IMR-90 (cell line): ENCODE results near the gene TIMM44. TPM values are rescaled to one million over a fixed set of nuclear protein-coding genes. Genes with fewer than 3 reads are reported as not detected.

Experiments
- ATAC-seq: fragments of 200-7000 bp; cut with Tn5 transposase; 2 replicates; pipeline ENCODE4 v1.9.1; 2020; ENCODE audit warnings: low read depth, mild to moderate bottlenecking, moderate library complexity
- BruUV-seq: library from RNA; stranded (reverse); fragments of 400-500 nt; replicated peaks from 2 replicates; lab custom pipeline; 2021; lab: Mats Ljungman, UMichigan
- CTCF ChIA-PET: fragments of 300-600 bp; formaldehyde crosslinking; extraction: SDS; loops from one replicate; lab custom pipeline; 2021; ENCODE audit warnings: antibody characterized with exemption; lab: Yijun Ruan, JAX
- POLR2A ChIA-PET: fragments of 300-600 bp; sonication (Branson Sonifier 250); formaldehyde crosslinking; loops from one replicate; lab custom pipeline; 2022; ENCODE audit warnings: antibody characterized with exemption; ENCODE audit not compliant: unreplicated experiment; lab: Charles Lee
- DNase-seq: peaks from one replicate; pipeline ENCODE4 v3.0.0; 2013
- H2AFZ ChIP-seq: replicated peaks from 2 replicates; pipeline ENCODE3; 2013; ENCODE audit warnings: low read length, mild to moderate bottlenecking; ENCODE audit not compliant: poor library complexity
- H2AK5ac ChIP-seq: 2 replicates; pipeline ENCODE4 v1.6.1; 2013; ENCODE audit warnings: low read depth, low read length, inconsistent platforms
- H2AK9ac ChIP-seq: replicated peaks from 2 replicates; pipeline ENCODE3; 2013; ENCODE audit warnings: mild to moderate bottlenecking, low read depth, low read length, moderate library complexity; ENCODE audit not compliant: poor library complexity
- H2BK120ac ChIP-seq: 2 replicates; pipeline ENCODE4 v1.6.1; 2013; ENCODE audit warnings: low read depth, low read length, inconsistent platforms
- H2BK15ac ChIP-seq: 3 replicates; pipeline ENCODE4 v1.6.1; 2013; ENCODE audit warnings: low read depth, low read length, inconsistent platforms
- H2BK20ac ChIP-seq: 2 replicates; pipeline ENCODE4 v1.6.1; 2013; ENCODE audit warnings: low read depth, mild to moderate bottlenecking, inconsistent platforms, low read length, moderate library complexity
- H2BK5ac ChIP-seq: 2 replicates; pipeline ENCODE4 v1.6.1; 2013; ENCODE audit warnings: mild to moderate bottlenecking, low read depth, low read length, inconsistent platforms; ENCODE audit not compliant: poor library complexity, severe bottlenecking
- H3K14ac ChIP-seq: replicated peaks from 2 replicates; pipeline ENCODE4 v1.6.1; 2013; ENCODE audit warnings: low read depth, low read length, inconsistent platforms
- H3K18ac ChIP-seq: 2 replicates; pipeline ENCODE4 v1.6.1; 2013; ENCODE audit warnings: low read depth, low read length, control low read depth
- H3K23ac ChIP-seq: 2 replicates; pipeline ENCODE4 v1.6.1; 2013; ENCODE audit warnings: low read depth, low read length, inconsistent platforms
- H3K27ac ChIP-seq: 2 replicates; pipeline ENCODE4 v1.5.1; 2013; ENCODE audit warnings: mild to moderate bottlenecking, control low read depth, low read length; ENCODE audit not compliant: insufficient read depth
- H3K27me3 ChIP-seq: 2 replicates; pipeline ENCODE4 v1.6.1; 2013; ENCODE audit warnings: low read length; ENCODE audit not compliant: control insufficient read depth, insufficient read depth
- H3K36me3 ChIP-seq: 2 replicates; pipeline ENCODE4 v1.6.1; 2013; ENCODE audit warnings: low read length, mixed read lengths; ENCODE audit not compliant: control insufficient read depth, insufficient read depth
- H3K4ac ChIP-seq: 2 replicates; pipeline ENCODE4 v1.6.1; 2013; ENCODE audit warnings: low read depth, low read length, inconsistent platforms
- H3K4me1 ChIP-seq: 2 replicates; pipeline ENCODE4 v1.6.1; 2013; ENCODE audit warnings: low read length, mixed read lengths; ENCODE audit not compliant: control insufficient read depth, insufficient read depth
- H3K4me2 ChIP-seq: 2 replicates; pipeline ENCODE4 v1.6.1; 2013; ENCODE audit warnings: low read depth, mild to moderate bottlenecking, control low read depth, low read length, moderate library complexity
- H3K4me3 ChIP-seq: 2 replicates; pipeline ENCODE4 v1.5.1; 2013; ENCODE audit warnings: low read depth, mild to moderate bottlenecking, control low read depth, low read length, moderate library complexity; ENCODE audit not compliant: insufficient read depth
- H3K56ac ChIP-seq: 2 replicates; pipeline ENCODE4 v1.6.1; 2013; ENCODE audit warnings: low read length, inconsistent platforms; ENCODE audit not compliant: insufficient read depth; ENCODE audit errors: extremely low read depth
- H3K79me1 ChIP-seq, 2 experiments: 2 replicates each; pipeline ENCODE4 v1.6.1; 2013; ENCODE audit warnings: low read length in 2 of 2, inconsistent platforms in 1 of 2, low read depth in 1 of 2
- H3K9ac ChIP-seq: 2 replicates; pipeline ENCODE4 v1.6.1; 2013; ENCODE audit warnings: low read depth, low read length, control low read depth
- H3K9me1 ChIP-seq: 2 replicates; pipeline ENCODE4 v1.6.1; 2013; ENCODE audit warnings: low read length, inconsistent platforms; ENCODE audit not compliant: insufficient read depth
- H3K9me3 ChIP-seq: 2 replicates; pipeline ENCODE4 v1.6.1; 2013; ENCODE audit warnings: low read length; ENCODE audit not compliant: control insufficient read depth, insufficient read depth
- H4K20me1 ChIP-seq: 2 replicates; pipeline ENCODE4 v1.6.1; 2013; ENCODE audit warnings: low read length, inconsistent platforms; ENCODE audit not compliant: insufficient read depth
- H4K5ac ChIP-seq: 2 replicates; pipeline ENCODE4 v1.6.1; 2013; ENCODE audit warnings: mild to moderate bottlenecking, low read depth, low read length, control low read depth
- H4K8ac ChIP-seq, 2 experiments: 2 replicates each; pipeline ENCODE4 v1.6.1; 2013; ENCODE audit warnings: low read depth in 2 of 2, low read length in 2 of 2, control low read depth in 1 of 2, inconsistent platforms in 1 of 2
- H4K91ac ChIP-seq: 2 replicates; pipeline ENCODE4 v1.6.1; 2013; ENCODE audit warnings: low read depth, low read length, inconsistent platforms; ENCODE audit not compliant: insufficient read depth
- CEBPB ChIP-seq: IDR thresholded peaks from 2 replicates; pipeline ENCODE4 v1.6.1; 2012; ENCODE audit warnings: low read depth, low read length, improper control_type of control experiment
- CHD1 ChIP-seq: IDR thresholded peaks from 2 replicates; pipeline ENCODE4 v1.6.1; 2012; ENCODE audit warnings: low read depth, low read length, improper control_type of control experiment
- MAFK ChIP-seq: IDR thresholded peaks from 2 replicates; pipeline ENCODE4 v1.6.1; 2012; ENCODE audit warnings: low read depth, low read length, improper control_type of control experiment
- POLR2A ChIP-seq: IDR thresholded peaks from 2 replicates; pipeline ENCODE4 v1.6.1; 2012; ENCODE audit warnings: mild to moderate bottlenecking, low read depth, low read length
- WGBS, 2 experiments: methylation state at CpG; one replicate each; pipeline versions ENCODE4 v1.1.5 to v1.1.7; 2013; ENCODE audit warnings: missing lambda C conversion rate in 2 of 2; ENCODE audit not compliant: insufficient read length in 1 of 2; ENCODE audit errors: extremely low coverage in 2 of 2; 5-methylcytosine and 5-hydroxymethylcytosine counted together
- dilution Hi-C: fragments of 300-500 bp; cut with HindIII; formaldehyde crosslinking; loops from one replicate; pipeline ENCODE4 v1.14.3; 2018; ENCODE audit warnings: low sequenced_read_pairs; ENCODE audit not compliant: unreplicated experiment
- in situ Hi-C: fragments of 300-500 bp; cut with MboI; formaldehyde crosslinking; loops from 3 replicates; pipeline ENCODE4 v1.14.3; 2019; ENCODE audit warnings: low sequenced_read_pairs, inconsistent platforms, mixed read lengths
- intact Hi-C: fragments of 100-400 bp; cut with micrococcal nuclease; formaldehyde crosslinking; loops from 2 replicates; pipeline ENCODE4 v1.10.0; 2022
- polyA plus RNA-seq, 3 experiments: library from polyadenylated mRNA; depleted of rRNA; stranded (reverse); fragments of >200 nt; gene quantifications; 2 replicates each; pipeline ENCODE4 v1.2.3, GENCODE V29; 2012; ENCODE audit warnings: low replicate concordance in 1 of 3
- total RNA-seq: library from RNA; depleted of rRNA; stranded (reverse); fragments of >200 nt; gene quantifications from 2 replicates; pipeline ENCODE4 v1.2.3, GENCODE V29; 2012
- TF ChIP-seq, protein P1 (sequence below): fragments of 150-350 bp; IDR thresholded peaks from 2 replicates; pipeline ENCODE4 v1.6.1; 2016; ENCODE audit warnings: low read depth, mild to moderate bottlenecking, low read length, moderate library complexity, borderline replicate concordance

The TIMM44 gene
- total and polyA plus RNA-seq, 2 of the 4 experiments (the other 2 are of a cell fraction), result 37.6 to 52.3 TPM

DNA sequence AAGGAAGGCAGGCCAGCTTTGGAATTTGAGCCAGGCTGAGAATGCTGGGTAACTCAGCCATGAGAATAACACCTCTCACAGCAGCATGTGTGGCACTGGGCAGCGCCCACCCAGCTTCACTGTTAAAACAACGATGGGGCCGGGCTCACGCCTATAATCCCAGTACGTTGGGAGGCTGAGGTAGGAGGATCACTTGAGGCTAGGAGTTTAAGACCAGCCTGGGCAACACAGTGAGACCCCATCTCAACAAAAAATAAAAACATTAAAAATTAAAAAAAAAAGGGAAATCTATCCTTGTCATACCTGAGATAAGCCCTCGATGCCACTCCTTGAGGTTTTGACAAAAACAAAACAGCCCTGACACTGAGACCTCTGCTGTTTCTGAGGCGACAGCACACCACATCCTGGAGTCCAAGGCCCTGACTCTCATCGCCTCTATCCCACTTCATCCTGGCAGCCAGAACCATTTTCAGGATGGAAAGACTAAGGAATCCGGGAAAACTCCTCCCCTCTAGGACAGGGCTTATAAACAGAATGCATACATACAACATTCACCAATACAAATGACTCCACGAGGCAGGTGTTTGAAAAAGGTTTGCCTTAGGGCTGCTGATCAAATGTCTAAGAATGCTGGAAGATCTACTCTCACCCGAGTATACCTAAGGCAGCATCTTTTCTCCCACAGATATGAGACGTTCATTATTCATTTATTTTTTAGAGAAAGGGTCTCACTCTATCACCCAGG is 22.6 kb upstream of the TIMM44 start:
- Histone ChIP-seq H2BK20ac (no peak overlapping the region), H3K4ac (no peak overlapping the region), H4K8ac (no peak overlapping the region), H4K91ac (no peak overlapping the region), H2BK15ac (no peak overlapping the region), H4K20me1 (peaks cover 20% of the 10 kb centered on the region), H3K14ac (no peak overlapping the region), H3K4me1 (no peaks in the 10 kb centered on the region), H3K23ac (no peak overlapping the region), H3K56ac (no peak overlapping the region), H2AK9ac (no peak overlapping the region), H2BK120ac (no peak overlapping the region), H3K4me2 (no peak overlapping the region), H3K4me3 (no peak overlapping the region), H3K27me3 (no peaks in the 10 kb centered on the region), H3K9ac (no peak overlapping the region), H4K5ac (no peak overlapping the region), H3K79me1 (peaks cover 11 to 18% of the 10 kb centered on the region in 2 experiments; a peak in 3 of 4 replicates), H3K27ac (no peak overlapping the region), H3K18ac (no peak overlapping the region), H2AFZ (no peak overlapping the region), H3K9me1 (no peaks in the 10 kb centered on the region), H2BK5ac (no peak overlapping the region), H3K36me3 (peaks cover 62% of the 10 kb centered on the region), H2AK5ac (no peak overlapping the region), H3K9me3 (no peaks in the 10 kb centered on the region)
- no peak for TF ChIP-seq POLR2A
- no peak for TF ChIP-seq CEBPB
- no peak for TF ChIP-seq CHD1
- TF ChIP-seq, protein P1, sequence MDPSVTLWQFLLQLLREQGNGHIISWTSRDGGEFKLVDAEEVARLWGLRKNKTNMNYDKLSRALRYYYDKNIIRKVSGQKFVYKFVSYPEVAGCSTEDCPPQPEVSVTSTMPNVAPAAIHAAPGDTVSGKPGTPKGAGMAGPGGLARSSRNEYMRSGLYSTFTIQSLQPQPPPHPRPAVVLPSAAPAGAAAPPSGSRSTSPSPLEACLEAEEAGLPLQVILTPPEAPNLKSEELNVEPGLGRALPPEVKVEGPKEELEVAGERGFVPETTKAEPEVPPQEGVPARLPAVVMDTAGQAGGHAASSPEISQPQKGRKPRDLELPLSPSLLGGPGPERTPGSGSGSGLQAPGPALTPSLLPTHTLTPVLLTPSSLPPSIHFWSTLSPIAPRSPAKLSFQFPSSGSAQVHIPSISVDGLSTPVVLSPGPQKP, result no peak
- no peak for TF ChIP-seq MAFK
- in situ Hi-C loops (no loop called here), intact Hi-C loops (no loop called here), dilution Hi-C loops (no loop called here)
- no TSS peak for BruUV-seq
- ATAC-seq (no peak), DNase-seq (no peak)
- ChIA-PET POLR2A (no interaction called here), CTCF (no interaction called here)
- 100% methylated on average over 1 of the region's 12 CpGs; no CpG with 5 or more reads in 1 of the 2 experiments for WGBS, 2 experiments
